HFF-Myc (cell line): ENCODE measurements around the gene PGPEP1.
A peak's percentile ranks its signal among the peaks of the same experiment; 100 is the strongest.

Source experiments
- DNase-seq: peaks from one replicate; pipeline ENCODE4 v3.0.0-alpha.2; 2011; ENCODE audit warnings: low read depth; ENCODE audit errors: extremely low read depth
- H3K4me3 ChIP-seq: replicated peaks from 2 replicates; pipeline ENCODE4 v1.5.1; 2011; ENCODE audit warnings: low read depth, mild to moderate bottlenecking, control low read depth, low read length
- TF ChIP-seq, protein P1 (sequence below): IDR thresholded peaks from 2 replicates; pipeline ENCODE4 v1.5.1; 2012; ENCODE audit warnings: mild to moderate bottlenecking, low read depth, low read length, control low read depth; ENCODE audit errors: missing control alignments

PGPEP1 gene

DNA sequence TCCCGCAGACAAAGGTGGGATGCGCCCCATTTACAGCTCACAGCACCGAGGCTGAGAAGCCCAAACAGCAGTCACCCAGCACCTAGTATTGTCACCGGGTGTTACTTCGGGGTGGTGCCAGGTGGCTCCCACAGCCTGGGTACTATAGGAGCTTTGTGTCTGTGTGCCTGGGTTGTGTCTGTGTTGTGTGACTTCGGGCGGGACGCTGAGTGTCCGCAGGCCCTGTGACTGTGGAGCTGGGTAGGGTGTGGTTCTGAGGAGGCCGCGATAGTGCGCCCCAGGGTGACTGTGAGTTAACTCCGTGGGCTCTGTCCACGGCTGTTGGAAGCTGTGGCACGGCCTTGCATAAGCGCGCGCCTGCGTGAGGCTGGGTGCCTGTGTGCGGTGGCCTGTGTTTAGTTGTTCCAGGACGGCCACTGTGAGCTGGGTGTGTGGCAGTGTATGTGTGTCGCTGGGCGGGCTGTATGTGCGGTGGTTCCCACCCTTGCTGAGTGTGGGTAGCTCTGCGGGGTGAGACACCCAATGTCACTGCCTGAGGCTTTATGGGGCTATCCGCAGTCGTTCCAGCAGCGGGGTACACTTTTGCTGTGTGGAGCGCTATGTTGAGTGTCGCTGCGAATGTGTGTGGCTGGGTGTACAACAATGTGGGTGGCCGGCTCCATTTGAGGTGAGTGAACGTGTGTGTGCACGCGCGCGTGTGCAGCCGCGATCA lies 78.2 kb downstream of the PGPEP1 start:
- no peak for DNase-seq
- H3K4me3 ChIP-seq = peak overlapping the region; percentile 85
- TF ChIP-seq, protein P1, sequence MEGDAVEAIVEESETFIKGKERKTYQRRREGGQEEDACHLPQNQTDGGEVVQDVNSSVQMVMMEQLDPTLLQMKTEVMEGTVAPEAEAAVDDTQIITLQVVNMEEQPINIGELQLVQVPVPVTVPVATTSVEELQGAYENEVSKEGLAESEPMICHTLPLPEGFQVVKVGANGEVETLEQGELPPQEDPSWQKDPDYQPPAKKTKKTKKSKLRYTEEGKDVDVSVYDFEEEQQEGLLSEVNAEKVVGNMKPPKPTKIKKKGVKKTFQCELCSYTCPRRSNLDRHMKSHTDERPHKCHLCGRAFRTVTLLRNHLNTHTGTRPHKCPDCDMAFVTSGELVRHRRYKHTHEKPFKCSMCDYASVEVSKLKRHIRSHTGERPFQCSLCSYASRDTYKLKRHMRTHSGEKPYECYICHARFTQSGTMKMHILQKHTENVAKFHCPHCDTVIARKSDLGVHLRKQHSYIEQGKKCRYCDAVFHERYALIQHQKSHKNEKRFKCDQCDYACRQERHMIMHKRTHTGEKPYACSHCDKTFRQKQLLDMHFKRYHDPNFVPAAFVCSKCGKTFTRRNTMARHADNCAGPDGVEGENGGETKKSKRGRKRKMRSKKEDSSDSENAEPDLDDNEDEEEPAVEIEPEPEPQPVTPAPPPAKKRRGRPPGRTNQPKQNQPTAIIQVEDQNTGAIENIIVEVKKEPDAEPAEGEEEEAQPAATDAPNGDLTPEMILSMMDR = no peak

DNA sequence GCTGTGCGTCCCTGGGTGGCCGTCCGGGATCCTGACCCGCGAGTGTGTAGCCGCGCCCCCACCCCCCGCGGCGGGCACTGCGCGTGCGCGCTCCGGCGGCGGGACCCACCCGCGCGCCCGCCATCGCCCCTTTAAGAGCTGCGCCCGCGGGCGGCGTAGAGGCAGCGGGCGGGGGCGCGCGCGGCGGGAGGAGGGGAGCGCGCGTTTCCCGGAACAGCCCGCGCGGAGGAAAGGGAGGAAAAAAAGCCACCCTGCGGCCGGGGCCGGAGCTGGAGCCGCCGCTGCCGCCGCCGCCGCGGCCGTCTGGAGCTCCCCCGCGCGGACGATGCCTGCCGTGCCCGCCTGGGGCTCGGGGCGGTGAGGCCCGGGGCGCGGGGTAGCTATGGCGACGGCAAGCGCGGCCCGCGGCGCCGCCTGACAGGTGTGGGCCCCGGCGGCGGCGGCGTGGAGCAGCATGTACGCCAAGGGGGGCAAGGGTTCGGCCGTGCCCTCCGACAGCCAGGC lies 78.8 kb downstream of the PGPEP1 start, which contains the start of gene SSBP4:
Gene SSBP4, plus strand, starts transcription at position 204 of the 504 bp plus-strand sequence. Its CDS starts 251 bp downstream, at position 455.
- TF ChIP-seq, protein P1 = no peak
- DNase-seq = no peak

More for the DNA sequence above, 78.8 kb downstream of the PGPEP1 start, which contains the start of gene SSBP4:
- H3K4me3 ChIP-seq = peak within 1 kb of the TSS; percentile 85
